HG03108 (cell line): ENCODE results near the gene GIGYF1.
"Not testable (repeated sequence)": the region's sequence is repeated elsewhere in the genome, so short reads cannot be mapped to it uniquely, and the experiment has no call there.

Experiments
- ATAC-seq: cut with Tn5 transposase; IDR thresholded peaks from one replicate; pipeline ENCODE4 v1.9.1; 2021; ENCODE audit warnings: moderate library complexity; ENCODE audit not compliant: unreplicated experiment

The GIGYF1 gene

DNA sequence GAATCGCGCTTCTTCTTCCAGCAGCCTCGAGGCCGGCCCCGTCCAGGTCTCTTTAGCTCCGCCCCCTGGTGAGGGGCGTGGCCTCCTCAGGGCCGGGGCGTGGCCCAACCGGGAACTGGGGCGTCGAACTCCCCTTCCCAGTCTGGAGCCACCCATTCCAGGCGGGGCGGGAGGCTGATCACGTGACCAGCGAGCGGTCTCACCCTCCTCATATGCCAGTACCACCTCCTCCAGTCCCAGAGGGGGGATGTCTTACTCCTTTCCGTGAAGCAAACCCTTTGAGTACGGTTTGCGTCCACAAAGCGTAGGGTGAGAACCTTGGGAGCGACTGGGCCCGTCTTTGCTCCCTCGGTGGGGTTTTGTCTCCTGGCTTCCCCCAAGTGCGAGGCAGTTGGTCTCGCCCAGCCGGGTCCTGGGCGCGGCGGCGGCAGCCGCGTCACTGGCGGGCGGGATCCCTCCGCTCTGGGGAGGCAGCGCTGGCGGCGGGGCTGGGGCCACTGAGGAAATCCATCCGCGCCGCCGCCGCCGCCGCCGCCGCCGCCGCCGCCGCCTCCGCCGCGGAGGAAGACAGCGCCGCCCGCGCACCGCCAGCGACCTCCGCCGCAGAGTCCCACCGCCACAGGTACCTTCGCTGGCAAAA lies 20.6 kb downstream of the GIGYF1 start, which contains the start of gene GNB2:
Gene GNB2 (plus strand): TSS at position 439 of the 640 bp plus-strand sequence. CDS start 2,526 bp downstream, outside the sequence.
- peak; percentile 62 for ATAC-seq

DNA sequence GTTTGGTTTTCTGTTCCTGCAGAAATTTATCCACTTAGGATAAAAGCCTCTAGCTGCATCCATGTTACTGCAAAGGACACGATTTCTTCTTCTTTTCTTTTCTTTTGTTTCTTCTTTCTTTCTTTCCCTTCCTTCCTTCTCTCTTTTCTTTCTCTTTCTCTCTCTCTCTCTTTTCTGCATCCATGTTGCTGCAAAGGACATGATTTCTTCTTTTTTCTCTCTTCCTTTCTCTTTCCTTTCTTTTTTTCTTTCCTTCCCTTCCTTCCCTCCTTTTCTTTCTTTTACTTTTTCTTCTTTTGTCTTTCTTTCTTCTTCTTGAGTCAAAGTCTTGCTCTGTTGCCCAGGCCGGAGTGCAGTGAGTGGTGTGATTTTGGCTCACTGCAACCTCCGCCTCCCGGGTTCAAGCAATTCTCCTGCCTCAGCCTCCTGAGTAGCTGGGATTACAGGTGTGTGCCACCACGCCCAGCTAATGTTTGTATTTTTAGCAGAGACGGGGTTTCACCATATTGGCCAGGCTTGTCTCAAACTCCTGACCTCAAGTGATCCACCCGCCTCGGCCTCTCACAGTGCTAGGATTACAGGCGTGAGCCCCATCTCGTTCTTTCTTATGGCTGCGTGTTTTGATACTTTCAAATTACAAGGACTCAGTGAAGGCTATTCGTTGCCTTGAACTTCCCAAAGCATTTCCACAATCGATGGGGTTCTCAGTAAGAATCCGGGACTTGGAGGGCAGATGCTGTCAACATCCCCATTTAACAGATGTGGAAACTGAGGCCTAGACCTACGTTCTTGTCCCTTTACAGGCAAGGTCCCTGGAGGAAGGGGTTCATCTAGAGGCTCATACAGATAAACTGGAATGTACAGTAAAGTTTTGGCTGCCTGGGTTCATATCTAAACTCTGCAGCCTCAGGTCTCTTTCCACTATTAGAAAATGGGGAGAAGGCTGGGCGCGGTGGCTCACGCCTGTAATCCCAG lies 22.4 kb downstream of the GIGYF1 start:
- ATAC-seq = no peak

DNA sequence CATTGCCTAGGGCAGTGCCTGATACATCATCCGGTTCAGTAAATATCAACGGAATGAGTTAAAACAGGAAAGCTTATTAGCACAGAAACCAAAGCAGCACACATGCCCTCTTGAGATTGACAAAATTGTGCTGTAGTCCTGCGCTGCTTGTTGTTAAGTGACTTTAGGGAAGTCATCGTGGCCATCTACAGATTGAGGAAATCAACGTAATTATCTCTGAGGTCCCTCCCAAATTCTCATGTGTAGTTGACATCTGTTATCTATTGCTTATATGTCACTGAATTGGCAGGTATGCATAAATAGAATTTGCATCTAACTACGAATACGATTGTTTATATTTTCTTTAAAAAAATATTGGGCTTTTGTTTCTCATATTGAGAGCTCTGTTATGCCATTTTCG lies 24.0 kb downstream of the GIGYF1 start:
- ATAC-seq = no peak

DNA sequence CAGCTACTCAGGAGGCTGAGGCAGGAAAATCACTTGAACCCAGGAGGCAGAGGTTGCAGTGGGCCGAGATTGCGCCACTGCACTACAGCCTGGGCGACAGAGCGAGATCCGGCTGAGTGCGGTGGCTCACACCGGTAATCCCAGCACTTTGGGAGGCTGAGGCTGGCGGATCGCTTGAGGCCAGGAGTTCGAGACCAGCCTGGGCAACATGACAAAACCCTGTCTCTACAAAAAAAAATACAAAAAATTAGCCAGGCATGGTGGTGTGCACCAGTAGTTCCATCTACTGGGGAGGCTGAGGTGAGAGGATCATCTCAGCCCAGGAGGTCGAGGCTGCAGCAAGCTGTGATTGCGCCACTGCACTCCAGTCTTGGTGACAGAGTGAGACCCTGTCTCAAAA lies 24.9 kb downstream of the GIGYF1 start:
- not testable (repeated sequence) for ATAC-seq

DNA sequence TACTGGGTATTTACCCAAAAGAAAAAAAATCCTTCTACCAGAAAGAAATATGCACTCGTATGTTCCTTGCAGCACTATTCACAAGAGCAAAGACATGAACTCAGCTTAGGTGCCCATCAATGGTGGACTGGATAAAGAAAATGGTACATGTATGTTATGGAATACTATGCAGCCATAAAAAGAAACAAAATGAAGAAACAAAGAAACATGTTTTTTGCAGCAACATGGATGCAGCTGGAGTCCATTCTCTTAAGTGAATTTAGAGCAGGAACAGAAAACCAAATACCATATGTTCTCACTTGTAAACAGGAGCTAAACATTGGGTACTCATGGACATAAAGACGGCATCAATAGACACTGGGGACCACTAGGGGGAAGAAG lies 26.0 kb downstream of the GIGYF1 start:
- ATAC-seq = no peak

DNA sequence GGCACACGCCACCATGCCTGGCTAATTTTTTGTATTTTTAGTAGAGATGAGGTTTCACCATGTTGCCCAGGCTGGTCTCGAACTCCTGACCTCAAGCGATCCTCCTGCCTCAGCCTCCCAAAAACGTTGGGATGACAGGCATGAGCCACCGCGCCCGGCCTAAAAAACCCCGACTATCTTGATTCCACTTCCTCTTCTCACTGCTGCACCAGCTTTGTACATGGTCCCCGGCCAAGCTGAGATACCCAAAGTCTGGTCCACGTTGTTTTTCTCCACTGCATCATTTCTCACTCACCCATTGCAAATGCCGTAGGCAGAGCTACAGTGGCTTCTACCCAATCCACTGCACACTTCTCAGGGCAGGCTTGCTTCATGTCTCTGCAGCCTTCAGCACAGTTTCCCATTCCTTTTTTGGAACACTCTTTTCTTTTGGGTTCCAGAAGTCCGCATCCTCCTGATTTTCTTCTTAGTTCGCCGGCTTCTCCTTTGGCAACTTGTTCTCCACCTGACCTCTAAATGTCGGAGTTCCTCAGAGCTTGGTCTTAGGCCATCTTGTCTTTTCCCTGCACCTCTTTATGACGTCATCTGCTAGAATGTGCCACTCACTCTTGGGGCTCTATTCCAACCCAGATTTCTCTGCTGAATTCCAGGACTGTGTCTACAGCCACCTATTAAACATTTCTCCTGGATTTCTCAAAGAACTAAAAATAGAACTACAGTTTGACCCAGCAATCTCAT lies 26.6 kb downstream of the GIGYF1 start:
- ATAC-seq = no peak

DNA sequence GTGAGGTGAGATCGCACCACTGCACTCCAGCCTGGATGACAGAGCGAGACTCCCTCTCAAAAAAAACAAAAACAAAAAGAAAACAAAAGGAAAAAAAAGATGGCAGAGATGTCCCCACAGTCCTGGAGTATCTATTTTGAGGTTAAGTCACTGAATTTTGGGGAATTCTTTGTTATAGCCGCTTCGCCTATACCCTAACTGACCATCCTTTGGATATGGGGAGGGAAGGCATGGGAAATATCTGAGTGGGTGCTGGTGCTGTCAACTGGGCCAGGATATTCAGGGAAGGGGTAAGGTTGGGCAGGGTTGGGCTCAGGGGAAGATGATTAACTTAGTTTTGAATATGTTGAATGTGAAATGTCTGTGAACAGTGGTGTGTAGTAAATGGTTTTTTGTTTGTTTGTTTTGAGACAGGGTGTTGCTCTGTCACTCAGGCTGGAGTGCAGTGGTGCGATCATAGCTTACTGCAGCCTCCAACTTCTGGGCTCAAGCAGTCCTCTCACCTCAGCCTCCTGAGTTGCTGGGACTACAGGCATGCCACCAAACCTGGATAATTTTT lies 28.8 kb downstream of the GIGYF1 start:
- no peak for ATAC-seq

DNA sequence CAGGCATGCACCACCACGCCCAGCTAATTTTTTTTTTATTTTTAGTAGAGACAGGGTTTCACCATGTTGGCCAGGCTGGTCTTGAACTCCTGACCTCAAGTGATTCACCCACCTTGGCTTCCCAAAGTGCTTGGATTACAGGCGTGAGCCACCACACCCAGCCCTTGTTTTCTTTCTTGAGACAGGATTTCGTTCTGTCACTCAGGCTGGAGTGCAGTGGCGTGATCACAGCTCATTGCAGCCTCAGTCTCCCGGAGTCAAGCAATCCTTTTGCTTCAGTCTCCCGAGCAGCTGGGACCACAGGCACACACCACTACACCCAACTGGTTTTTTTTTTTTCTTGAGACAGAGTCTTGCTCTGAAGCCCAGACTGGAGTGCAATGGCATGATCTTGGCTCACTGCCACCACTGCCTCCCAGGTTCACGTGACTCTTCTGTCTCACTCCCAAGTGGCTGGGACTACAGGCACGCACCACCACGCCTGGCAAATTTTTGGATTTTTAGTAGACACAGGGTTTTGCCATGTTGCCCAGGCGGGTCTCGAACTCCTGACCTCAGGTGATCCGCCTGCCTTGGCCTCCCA lies 31.8 kb downstream of the GIGYF1 start:
- ATAC-seq = not testable (repeated sequence)

DNA sequence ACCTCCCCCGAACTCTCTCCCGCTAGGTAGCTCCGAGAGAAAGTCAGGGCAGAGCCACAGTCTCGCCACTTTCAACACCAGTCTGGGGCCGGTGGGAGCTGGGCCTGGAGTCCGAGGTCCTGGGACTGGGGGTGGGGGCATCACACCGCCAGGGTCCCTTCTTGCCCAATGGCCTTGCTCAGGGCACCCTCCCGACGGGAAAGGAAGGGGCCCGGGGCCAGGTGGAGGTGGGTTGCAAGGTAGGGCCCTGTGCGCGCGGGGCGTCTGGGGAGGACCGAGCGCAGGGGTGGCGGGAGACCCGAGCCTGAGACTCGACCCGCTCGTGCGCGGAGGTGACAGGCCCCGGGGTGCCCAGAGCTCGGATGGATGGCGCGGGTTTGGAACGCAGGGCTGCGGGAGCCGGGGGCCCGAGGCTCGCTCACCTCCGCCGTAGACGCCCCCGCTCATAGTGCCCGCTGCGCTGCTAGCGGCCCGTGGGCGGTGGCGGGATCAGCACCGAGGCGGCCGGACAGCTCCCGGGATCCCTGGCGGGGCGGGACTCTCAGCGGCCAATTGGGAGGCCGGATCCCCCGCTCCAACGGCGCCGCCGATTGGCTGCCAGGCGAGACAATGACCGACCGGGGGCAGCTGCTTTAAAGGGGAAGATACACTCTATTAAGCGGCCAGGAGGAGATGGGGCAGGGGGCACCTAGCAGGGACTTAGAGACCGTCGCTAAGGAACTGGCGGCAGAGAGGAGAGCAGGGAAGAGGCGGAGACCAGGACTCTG lies 38.0 kb downstream of the GIGYF1 start, which contains the start of gene ACTL6B:
Gene ACTL6B (minus strand): TSS at position 541 of the 767 bp plus-strand sequence. CDS start 94 bp downstream, at position 447.
- no peak for ATAC-seq

DNA sequence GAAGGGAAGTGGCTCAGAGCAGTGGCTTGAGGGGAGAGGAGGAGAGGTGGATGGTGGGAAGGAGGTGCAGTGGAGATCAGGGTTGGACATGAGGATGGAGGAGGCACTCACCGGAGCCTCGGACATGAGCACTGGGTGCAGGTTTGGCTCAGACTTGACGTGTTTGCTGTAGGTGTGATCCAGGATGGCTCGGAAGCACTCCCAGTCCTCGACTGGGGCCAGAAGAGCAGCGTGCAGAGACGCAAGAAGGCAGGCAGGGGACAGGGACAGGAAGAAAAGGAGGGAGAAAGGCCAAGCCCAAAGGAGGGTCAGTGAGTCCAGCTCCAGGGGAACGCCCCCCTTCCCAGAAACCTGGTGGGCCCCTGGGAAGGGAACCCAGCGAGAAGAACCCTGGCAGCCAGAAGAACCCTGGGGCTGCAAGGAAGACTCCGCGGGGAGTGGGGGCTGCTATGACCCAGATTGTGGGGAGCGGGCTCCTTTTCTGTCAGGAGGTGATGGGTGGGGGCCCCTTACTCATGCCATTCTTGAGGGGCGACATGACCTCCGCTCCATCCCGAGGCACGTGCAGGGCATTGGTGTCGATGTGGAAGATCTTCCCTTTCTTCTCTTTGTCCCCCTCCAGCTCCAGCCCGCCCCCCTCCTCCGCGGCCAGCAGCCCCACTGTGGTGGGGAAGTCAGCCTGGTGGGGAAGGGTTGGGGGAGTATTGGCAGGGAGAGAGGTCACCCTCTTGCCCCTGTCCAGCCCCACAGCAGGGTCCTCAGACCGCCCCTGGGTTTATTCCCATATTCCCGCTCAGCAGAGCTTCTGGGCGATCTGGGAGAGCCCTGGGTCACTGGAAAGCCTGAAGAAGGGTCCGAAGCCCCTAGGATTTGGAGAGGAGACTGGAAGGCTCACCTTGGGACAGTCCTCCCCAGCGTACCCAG lies 38.9 kb downstream of the GIGYF1 start:
- no peak for ATAC-seq

DNA sequence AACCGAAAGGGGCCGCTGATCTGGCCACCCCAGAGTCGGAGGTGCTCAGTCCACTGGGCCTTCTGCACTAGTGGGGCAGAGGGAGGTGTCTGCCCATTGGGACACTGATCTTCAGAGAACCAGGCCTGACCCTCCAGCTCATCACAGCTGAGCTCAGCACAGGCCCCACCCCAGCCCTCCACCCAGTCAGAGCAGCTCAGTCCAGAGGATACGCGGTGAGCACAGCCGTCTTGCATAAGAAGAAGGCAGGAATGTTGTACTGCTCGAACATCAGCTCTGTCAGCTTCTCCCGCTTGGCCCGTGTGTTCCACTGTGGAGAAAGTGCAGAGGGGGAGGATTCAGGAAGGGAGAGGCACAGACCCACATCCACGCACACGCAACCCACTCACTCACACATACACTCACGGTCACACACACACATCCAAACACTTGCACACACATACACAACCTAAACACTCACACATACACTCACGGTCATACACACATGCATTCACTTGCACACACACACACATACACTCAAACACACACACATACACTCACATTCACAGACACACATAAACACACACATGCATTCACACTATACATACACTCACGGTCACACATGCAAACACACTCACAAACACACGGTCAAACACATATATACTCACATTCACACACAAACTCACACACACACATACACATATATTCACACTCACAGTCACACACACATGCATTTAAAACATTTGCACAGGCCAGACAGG lies 44.1 kb downstream of the GIGYF1 start:
- no peak for ATAC-seq

DNA sequence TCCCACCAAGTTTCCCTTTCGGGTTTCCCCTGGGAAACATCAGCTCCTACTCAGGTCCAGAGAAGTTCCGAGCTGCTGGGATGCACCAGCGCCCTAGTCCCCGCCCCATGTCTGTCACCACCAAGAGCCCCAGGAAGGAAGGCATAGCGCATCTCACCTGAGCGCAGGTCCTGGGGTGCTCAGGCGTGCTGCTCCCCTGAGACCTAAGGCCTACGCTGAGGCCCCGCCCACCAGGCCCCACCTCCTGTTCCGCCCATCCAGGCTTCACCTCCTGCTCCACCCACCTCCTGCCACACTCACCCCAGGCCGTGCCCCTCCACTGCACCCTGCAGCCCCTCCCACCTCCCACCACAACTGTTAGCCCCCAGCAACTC lies 51.5 kb downstream of the GIGYF1 start:
- ATAC-seq = no peak

DNA sequence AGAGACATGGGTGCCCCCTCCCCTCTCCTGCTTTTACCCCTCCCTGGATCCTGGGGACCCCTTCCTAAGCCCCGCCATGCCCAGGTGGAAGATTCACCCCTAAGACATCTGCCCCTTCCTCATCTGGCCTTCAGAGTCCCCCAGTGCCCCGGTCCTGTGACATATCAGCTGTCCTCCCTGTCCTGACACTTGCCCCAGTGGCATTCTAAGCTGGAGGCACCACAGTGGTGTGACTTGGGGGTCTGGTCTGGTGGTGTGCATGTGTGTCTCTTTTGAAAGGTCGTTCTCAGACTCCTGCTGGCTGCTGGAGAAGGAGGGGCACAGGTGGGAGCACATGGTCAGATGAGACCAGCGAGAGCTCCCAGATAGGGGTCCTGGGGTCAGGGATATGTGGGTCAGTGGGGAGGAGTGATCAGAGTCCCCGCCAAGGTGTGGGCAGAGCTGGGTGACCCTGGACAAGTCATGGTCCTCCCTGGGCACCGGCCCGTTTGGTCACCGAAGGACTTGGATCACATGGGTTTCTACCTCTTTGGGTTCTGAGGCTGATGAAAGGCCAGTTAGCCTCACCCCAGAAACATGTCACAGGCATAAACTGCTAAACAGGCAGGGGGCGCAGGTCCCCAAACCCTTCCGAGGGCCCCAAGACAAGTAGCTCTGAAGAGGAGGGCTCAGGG lies 52.1 kb downstream of the GIGYF1 start:
- no peak for ATAC-seq

DNA sequence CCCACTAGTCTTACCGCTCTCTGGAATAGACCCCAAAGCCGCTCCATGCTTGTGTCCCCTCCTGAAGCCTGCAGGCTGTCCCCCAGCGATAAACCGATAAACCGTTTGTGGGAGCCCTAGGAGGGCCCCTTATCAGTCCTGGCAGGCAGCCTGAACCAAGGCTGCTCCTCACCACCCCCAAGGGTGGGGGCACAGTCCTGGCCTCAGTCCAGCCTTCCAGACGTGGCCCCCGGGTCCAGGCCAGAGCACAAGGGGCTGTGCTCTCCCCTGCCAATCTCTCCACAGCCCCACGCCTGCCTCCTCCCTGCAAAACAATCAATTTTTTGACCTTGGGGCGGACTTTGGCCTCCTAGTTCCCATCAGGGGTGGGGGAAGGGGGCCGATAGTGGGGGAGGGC lies 52.6 kb downstream of the GIGYF1 start, which contains the start of gene TFR2:
Gene TFR2 (minus strand): TSS at position 90 of the 397 bp plus-strand sequence. CDS start 43 bp downstream, at position 47.
- ATAC-seq = no peak

DNA sequence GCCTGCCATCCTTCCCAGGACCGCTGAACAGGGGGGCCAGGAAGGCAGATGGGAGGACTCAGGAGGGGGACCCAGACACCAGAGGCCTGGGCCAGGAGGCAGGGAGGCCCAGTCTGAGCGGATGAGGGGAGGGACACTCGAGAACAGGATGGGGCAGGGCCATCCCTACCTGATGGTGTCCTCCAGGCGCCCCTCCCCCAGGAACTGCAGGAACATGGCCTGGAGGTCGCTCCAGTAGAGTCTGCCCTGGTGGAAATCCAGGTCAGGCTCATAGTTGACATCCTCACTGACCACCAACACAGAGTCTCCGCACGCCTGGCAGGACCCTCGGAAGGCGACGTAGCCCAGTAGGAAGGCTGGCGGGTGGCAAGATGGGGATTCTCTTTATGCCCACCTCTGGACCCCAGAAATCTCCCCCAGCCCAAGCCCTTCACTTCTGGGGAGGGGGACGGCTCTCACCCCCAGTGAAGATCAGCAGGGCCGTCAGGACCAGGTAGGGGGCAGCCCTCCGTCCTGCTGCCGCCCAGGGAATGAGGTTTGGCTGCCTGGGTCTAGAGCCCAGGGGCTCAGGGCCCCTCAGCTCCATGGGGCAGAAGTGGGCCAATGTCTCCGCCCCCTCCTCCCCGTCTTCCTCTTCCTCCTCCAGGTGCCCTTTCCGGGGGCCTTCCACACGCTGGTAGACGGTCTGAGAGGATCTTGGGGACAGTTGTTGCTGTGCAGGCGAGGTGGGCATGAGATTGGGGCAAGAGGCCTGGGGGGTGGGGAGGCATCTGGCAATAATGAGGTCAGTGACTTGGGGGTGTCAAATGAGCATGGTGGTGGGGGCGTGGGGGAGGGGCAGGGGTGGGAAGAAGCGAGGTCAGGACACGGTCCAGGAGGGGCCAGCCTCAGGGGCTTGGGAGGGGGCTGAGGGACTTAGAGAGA lies 53.3 kb downstream of the GIGYF1 start:
- no peak for ATAC-seq

DNA sequence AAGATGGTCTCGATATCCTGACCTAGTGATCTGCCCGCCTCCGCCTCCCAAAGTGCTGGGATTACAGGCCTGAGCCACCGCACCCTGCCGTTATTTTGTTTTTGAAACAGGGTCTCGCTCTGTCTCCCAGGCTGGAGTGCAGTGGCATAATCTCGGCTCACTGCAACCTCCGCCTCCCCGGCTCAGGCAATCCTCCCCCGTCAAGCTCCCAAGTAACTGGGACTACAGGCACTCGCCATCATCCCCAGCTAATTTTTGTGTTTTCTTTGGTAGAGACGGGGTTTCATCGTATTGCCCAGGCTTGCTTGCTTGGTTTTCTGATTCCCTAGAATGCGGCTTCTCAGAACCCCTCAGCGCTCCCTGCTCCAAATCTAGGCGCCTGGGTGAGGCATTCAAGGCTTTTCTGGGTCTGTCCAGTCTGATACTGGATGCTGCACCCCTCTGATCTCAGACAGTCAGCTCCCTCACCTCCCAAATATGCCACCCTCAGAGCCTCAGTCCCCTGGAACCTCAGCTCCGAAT lies 54.0 kb downstream of the GIGYF1 start:
- no peak for ATAC-seq
